NCI-H82 (cell line): ENCODE results near the gene C1QTNF12.
A peak's percentile ranks its signal among the peaks of the same experiment; 100 is the strongest.
"Not testable (repeated sequence)": the region's sequence is repeated elsewhere in the genome, so short reads cannot be mapped to it uniquely, and the experiment has no call there.

Experiments used
- DNase-seq: peaks from one replicate; lab custom pipeline; 2025; lab: John Stamatoyannopoulos, UW

Gene C1QTNF12

GRCh38 chr1:1259540-1259939, 13.0 kb upstream of the C1QTNF12 start:
- DNase-seq = no peak

GRCh38 chr1:1259119-1259488, 12.6 kb upstream of the C1QTNF12 start:
- no peak for DNase-seq

GRCh38 chr1:1256956-1257871, 10.7 kb upstream of the C1QTNF12 start:
- no peak for DNase-seq

GRCh38 chr1:1255611-1256010, 9.1 kb upstream of the C1QTNF12 start:
- DNase-seq = no peak

GRCh38 chr1:1255078-1255477, 8.6 kb upstream of the C1QTNF12 start:
- no peak for DNase-seq

- no peak for DNase-seq
Observed at GRCh38 chr1:1254667-1254998, 8.1 kb upstream of the C1QTNF12 start.

GRCh38 chr1:1253972-1254666, 7.6 kb upstream of the C1QTNF12 start:
- no peak for DNase-seq

GRCh38 chr1:1253314-1253713, 6.8 kb upstream of the C1QTNF12 start:
- DNase-seq = no peak

GRCh38 chr1:1250786-1251284, 4.3 kb upstream of the C1QTNF12 start:
- DNase-seq = no peak

GRCh38 chr1:1248009-1248913, 1.7 kb upstream of the C1QTNF12 start:
- DNase-seq = not testable (repeated sequence)

- no peak for DNase-seq
Observed at GRCh38 chr1:1247341-1247913, 905 bp upstream of the C1QTNF12 start.

GRCh38 chr1:1245817-1246576, 525 bp downstream of the C1QTNF12 start:
- no peak for DNase-seq

GRCh38 chr1:1245178-1245816, 1.2 kb downstream of the C1QTNF12 start:
- peak; percentile 42 for DNase-seq

- no peak for DNase-seq
Observed at GRCh38 chr1:1244192-1244811, 2.2 kb downstream of the C1QTNF12 start.

GRCh38 chr1:1243807-1244191, 2.7 kb downstream of the C1QTNF12 start:
- no peak for DNase-seq

- DNase-seq = no peak
Observed at GRCh38 chr1:1243266-1243660, 3.3 kb downstream of the C1QTNF12 start.

GRCh38 chr1:1242461-1243265, 3.9 kb downstream of the C1QTNF12 start:
- no peak for DNase-seq

- DNase-seq = no peak
Observed at GRCh38 chr1:1241588-1242219, 4.8 kb downstream of the C1QTNF12 start.
